NCI-H2227 treated with DMSO at 0.1 percent for 48 hours (cell line): ENCODE data around the gene HPS3.
"Not testable (repeated sequence)": the region's sequence is repeated elsewhere in the genome, so short reads cannot be mapped to it uniquely, and the experiment has no call there.

Source experiments
- DNase-seq: peaks from one replicate; lab custom pipeline; 2025; lab: John Stamatoyannopoulos, UW

The HPS3 gene

DNA sequence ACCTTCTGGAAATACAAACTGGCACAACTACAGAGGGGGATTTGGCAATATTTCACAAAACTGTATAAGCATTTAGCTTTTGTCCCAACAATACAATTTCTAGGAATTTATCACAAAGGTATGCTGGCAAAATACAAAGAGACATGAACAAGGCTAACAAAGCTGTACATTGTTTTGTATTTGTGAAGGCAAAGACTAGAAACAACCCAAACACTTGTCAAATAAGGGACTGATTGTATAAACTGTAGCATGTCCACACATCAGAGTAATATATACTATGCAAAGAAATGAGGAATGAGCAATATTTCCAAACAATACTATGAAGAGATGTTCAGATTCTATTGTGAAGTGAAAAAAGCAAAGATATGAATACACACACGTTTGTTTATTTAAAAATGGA lies 65.8 kb downstream of the HPS3 start:
- DNase-seq = no peak

DNA sequence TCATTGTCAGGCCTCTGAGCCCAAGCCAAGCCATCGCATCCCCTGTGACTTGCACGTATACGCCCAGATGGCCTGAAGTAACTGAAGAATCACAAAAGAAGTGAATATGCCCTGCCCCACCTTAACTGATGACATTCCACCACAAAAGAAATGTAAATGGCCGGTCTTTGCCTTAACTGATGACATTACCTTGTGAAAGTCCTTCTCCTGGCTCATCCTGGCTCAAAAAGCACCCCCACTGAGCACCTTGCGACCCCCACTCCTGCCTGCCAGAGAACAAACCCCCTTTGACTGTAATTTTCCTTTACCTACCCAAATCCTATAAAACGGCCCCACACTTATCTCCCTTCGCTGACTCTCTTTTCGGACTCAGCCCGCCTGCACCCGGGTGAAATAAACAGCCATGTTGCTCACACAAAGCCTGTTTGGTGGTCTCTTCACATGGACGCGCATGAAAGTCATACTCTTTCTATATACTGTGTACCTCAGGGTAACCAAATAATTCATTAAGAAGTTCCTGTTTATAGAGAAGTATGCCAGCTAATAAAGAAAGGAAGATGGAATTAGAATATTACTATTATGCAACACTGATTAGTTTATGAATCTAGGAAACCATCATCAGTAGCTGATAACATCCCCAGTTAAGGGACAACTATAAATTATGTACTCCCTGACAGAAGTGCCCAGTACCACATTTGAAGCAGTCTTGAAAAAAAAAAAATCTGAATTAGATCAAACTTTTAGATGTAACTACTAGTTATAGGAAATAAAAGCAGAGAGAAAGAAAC lies 67.6 kb downstream of the HPS3 start:
- DNase-seq = not testable (repeated sequence)

DNA sequence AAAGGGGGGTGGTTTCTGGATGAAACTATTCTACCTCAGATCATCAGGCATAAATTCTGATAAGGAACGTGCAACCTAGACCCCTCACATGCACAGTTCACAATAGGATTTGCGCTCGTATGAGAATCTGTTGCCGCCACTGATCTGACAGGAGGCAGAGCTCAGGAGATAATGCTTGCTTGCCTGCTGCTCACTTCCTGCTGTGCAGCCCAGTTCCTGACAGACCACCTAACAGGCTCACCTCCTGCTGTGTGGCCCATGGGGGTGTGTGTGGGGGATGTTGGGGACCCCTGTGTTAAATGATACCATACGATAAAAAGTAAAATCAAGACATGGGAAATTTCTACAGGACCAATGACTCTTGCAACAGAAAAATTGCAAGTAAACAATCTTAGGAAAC lies 68.2 kb downstream of the HPS3 start:
- no peak for DNase-seq

DNA sequence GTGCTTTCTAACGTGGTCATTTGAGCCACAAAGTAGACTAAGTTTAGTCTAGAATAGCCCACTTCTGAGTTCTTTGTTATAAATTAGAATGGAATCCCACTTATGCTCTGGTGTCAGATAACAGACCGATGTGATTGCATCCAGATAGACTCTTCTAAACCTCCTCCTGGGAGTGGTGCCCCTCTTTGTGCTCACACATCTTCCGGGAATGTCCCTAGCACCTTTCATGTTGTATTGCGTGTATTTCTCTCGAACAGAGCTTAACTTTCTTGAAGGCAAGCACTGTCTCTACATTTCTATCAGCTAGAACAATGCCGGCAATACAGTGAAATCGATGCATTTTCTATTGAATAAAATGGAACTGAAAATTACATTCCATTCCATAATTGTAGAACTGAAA lies 69.2 kb downstream of the HPS3 start:
- no peak for DNase-seq

DNA sequence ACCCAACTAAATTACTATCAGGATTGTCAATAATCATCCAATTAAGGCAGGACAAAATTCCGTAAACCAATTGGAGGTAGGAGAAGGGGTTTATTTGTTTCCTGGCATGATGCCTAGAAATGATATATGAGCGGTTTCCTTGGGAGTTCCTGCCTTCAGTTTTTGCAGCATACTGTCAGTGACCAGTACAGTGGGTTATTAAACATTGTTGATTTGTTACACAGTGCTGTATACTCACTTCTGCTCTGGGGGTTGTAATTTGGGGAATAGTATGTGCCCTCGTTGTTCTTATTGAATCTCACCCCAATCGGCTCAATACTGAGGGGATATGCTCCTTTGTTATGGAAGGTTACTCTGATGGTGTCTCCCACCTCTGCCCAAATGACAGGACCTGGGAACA lies 70.0 kb downstream of the HPS3 start:
- no peak for DNase-seq

DNA sequence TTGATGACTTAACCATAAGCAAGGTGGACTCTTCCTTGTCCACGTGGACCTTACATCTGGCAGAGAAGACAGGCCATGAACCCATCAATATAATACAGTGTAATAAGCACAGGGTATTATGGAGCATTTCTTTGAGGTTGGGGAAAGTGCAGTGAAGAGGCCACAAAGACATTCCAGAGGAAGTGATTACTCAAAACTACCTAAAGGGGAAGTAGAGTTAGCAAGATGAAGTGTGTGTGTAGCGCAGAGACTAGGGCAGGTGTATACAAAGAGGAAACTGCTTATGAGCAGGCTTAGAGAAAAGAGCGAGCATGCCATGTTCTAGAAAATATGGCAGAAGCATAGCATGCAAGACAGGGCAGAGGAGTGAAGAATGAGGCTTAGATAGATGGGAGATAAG lies 74.3 kb downstream of the HPS3 start:
- no peak for DNase-seq

DNA sequence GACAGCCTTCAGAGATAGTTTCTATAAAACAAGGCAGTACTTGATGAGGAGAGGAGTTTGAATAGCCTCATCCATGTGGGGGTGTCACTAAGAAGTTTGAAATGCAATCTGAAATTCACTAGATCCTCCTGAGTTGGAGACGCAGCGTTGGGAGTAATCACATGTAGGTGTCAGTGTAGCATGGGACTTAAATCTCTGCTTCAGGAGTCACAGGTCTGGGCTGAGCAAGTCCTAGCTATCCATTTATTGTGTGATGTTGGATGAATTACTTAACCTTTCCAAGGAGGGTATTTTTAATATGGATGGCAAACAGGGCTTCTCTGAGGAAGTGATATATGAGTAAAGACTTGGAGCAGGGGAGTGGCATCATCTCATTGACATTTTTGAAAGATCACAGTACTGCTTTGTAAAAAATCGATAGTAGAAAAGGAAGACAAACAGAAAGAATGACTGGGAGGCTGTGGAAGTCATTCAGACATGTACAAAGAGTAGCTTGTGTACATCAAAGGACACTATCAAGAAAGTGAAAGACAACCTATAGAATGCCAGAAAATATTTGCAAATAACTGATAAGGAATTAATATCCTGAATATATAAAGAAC lies 75.1 kb downstream of the HPS3 start:
- no peak for DNase-seq

DNA sequence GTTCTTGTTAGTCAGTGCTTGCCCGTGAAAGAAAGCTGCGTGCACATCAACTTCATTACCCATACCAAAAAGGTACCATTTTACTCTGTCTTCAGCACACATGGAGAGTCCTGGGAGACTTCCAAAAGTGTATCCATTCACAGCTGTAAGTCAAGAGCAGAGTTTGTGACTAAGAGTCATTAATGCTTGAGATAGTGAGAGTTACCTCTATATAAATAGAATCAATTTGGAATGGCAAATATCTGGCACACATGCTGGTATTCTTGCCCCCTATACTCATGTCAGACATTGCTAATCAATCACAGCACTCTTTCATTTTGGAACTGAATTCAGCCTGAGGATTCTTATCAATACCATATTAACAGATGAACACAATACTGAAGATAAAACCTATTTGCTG lies 78.0 kb downstream of the HPS3 start:
- DNase-seq = no peak

DNA sequence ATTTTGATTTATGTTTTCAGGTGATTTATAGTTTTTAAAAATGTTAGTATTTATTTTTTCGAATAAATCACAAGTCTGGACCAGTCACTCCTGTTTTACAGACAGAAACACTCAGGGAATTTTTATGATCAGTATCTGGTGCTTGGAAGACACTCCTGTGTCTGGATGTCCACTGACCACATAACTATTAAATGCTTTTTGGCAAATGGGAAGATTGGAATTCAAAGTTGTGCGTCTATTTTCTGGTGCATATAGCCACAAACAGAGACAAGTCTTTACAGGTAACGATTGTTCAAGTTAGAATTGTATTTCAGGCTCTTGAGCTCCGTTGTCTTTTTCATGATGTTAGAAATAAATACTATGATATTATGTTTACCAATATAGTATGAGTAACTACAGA lies 80.0 kb downstream of the HPS3 start:
- DNase-seq = no peak

DNA sequence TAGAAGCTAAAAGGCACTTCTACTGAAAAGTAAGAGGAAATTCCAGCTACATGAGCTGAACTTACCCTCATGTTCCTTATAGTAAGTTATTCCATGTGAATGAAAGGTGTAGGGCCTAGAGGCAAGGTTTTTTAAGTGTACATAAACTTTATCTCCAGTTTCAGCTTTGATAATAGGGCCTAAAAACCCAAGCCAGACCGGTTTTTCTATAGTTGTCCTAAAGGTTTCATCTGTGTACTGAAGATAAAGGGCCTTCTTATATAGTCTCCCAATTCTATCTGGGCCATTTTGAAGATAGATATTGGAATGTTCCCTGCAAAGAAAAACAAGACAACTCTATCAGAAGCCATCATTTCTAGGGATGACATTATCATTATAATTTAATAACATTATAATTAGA lies 82.9 kb downstream of the HPS3 start:
- no peak for DNase-seq

DNA sequence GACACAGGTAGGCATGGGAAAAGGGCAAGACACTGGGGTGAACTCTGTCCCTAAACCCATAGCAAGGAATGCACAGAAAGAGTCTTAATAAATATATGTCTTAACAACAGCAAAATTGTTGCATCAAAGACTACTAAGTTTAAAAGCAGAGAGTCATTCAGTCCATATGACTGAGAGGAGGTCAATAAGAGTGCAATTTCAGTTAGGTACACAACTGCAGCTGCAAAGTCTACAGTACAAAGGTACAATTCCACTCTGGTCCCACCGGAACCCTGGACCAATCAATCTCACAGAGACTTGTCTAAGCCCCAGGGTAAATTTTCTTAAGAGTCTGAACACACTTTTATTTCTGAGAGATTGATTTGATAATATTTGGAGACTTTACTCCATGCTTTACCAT lies 85.3 kb downstream of the HPS3 start:
- DNase-seq = no peak

DNA sequence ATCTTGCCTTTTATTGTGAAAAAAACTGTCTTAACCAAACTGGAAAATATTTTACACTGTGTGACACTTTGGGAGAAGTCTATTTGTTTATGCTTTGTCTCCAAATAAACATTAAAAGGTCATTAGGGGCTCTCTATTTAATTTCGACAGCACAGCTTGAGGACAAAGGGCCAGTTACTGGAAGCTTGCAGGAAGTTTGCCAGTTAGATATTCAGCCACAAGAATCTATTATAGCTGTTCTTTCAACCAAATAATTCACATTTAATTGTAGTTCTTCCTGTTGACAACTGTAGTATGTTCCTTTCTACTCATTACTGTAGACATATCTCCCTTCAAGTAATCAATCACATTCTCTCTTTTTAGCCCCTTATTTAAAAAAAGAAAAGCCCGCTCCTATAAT lies 86.1 kb downstream of the HPS3 start:
- no peak for DNase-seq

DNA sequence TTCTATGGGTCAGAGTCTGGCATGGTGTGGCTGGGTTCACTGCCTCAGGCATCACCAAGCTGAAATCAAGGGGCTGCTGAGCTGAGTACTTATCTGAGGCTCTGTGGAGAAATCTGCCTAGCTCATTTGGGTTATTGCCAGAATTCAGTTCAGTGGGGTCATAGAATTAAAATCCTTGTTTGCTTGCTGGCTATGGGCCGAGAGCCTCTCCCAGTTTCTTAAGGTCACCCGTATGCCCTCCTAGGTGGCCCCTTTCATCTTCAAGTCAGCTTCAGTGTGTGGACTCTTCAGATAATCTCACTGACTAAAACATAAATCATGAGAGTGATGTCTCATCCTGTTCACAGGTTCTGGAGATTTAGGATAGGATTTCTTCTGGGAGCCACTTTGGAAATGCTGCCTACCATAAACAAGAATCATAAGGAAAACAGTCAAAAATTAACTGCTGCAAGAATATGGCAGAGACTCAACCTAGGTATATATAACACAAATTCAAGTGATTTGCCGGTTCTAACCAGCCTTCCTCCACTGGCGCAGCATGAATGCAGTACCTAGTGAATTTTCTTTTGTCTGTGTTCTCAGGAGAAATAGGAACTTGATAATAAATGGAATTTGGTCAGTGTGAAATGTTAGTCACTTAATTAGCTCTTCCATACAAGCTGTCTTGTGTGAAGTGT lies 86.9 kb downstream of the HPS3 start:
- no peak for DNase-seq

DNA sequence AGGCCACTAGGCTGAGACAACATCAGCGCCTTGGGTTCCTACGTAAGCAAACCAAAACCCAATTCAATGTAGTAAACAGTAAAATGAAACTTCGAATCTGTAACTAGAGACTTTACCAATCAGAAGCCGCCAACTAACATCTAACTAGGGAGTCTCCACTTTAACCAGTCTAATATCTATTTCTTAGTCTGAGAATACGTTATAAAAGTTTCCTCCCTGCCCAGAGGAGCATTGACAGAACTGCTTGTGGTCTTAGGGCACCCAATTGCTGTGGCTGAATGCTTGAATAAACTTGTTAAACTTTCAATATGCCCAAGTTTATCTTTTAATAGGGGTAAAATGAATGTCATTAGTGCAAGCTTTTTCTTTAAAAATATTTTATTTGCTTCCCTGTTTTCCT lies 87.9 kb downstream of the HPS3 start:
- no peak for DNase-seq

DNA sequence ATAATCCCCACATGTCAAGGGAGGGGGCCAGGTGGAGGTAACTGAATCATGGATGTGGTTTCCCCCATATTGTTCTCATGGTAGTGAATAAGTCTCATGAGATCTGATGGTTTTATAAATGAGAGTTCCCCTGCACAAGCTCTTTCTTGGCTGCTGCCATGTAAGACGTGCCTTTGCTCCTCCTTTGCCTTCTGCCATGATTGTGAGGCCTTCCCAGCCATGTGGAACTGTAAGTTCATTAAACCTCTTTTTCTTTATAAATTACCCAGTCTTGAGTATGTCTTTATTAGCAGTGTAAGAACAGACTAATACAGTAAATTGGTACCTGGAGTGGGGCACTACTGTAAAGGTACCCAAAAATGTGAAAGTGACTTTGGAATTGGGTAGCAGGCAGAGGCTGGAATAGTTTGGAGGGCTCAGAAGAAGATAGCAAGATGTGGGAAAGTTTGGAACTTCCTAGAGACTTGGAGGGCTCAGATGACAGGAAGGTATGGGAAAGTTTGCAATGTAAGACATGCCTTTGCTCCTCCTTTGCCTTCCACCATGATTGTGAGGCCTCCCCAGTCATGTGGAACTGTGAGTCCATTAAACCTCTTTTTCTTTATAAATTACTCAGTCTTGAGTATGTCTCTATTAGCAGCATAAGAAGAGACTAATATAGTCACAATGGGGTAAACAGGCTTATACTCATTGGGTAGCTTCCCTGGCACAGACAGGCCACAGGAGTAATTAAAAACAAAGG lies 90.1 kb downstream of the HPS3 start:
- DNase-seq = not testable (repeated sequence)

DNA sequence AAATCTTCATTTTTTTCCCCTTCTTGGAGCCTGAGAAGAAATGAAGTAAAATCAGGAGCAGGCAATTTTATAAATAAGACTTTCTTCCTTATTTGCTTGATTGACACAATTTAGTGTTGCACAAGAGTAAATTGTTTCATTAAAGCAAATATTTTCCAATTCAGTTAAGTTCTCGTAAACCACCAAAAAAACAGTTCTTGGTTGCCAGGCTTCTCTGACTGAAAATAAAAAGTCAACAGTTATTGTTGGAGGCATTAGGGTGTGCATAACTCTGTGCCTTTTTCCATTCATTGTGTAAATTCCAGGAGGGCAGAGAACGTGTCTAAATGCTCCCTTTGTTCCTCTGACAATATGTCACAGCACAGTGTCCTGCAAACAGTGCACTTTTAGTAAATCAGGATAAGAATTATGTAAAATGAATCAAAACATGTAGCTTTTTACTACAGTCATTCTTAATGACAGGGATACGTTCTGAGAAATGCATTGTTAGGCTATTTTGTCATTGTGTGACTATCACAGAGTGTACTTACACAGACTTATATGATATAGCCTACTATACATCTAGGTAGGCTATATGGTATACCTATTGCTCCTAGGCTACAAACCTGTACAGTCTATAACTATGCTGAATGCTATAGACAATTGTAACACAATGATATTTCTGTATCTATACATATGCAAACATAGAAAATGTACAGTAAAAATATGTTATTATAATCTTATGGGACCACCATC lies 92.5 kb downstream of the HPS3 start, which contains the start of gene CP:
Gene CP (minus strand): TSS at position 47 of the 735 bp plus-strand sequence. CDS start 37 bp downstream, at position 10.
- no peak for DNase-seq
